Subcutaneous abdominal adipose tissue (tissue), 5 donors: ENCODE results near the gene USP10.
A peak's percentile ranks its signal among the peaks of the same experiment; 100 is the strongest.
"Not testable (repeated sequence)": the region's sequence is repeated elsewhere in the genome, so short reads cannot be mapped to it uniquely, and the experiment has no call there.

Experiments
- H3K27ac ChIP-seq: one replicate; pipeline ENCODE4 v1.7.0; 2013; ENCODE audit warnings: low read depth, mild to moderate bottlenecking, inconsistent platforms, low read length, moderate library complexity
- H3K27me3 ChIP-seq, 5 donors: one replicate each; pipeline ENCODE4 v1.7.0; 2013; ENCODE audit warnings: low read length in 5 of 5, inconsistent platforms in 1 of 5; ENCODE audit not compliant: control insufficient read depth in 5 of 5, insufficient read depth in 4 of 5
- H3K36me3 ChIP-seq, 5 donors: one replicate each; pipeline ENCODE4 v1.7.0; 2013; ENCODE audit warnings: low read length in 5 of 5; ENCODE audit not compliant: control insufficient read depth in 5 of 5, insufficient read depth in 5 of 5
- H3K4me1 ChIP-seq, 5 donors: one replicate each; pipeline ENCODE4 v1.7.0; 2013; ENCODE audit warnings: low read length in 5 of 5, mild to moderate bottlenecking in 3 of 5, moderate library complexity in 1 of 5; ENCODE audit not compliant: control insufficient read depth in 5 of 5, insufficient read depth in 5 of 5
- H3K4me3 ChIP-seq, 5 donors: one replicate each; pipeline ENCODE4 v1.7.0; 2013; ENCODE audit warnings: low read length in 5 of 5, low read depth in 1 of 5
- H3K9ac ChIP-seq, 5 donors: one replicate each; pipeline ENCODE4 v1.7.0; 2013; ENCODE audit warnings: low read length in 5 of 5, mild to moderate bottlenecking in 4 of 5, moderate library complexity in 3 of 5
- H3K9me3 ChIP-seq, 5 donors: one replicate each; pipeline ENCODE4 v1.7.0; 2013; ENCODE audit warnings: low read length in 5 of 5; ENCODE audit not compliant: control insufficient read depth in 5 of 5
- donor health status: healthy.
- donor health status: healthy.
- donor health status: healthy.
- donor health status: healthy.
- donor health status: healthy.

The USP10 gene

DNA sequence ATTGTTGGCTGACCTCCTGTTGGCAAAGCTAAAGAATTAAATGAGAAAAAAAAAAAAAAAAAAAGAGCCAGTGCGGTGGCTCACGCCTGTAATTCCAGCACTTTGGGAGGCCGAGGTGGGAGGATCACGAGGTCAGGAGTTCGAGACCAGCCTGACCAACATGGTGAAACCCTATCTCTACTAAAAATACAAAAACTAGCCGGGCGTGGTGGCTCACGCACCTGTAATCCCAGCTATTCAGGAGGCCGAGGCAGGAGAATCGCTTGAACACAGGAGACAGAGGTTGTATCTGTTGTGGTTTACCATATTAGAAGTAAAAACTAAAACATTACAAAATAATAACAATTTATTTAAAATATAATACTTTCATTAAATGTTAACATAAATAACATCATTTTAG lies 5.9 kb upstream of the USP10 start:
- not testable (repeated sequence) for H3K27me3 ChIP-seq, H3K4me3 ChIP-seq, H3K36me3 ChIP-seq, H3K27ac ChIP-seq, H3K9ac ChIP-seq, H3K4me1 ChIP-seq, H3K9me3 ChIP-seq

DNA sequence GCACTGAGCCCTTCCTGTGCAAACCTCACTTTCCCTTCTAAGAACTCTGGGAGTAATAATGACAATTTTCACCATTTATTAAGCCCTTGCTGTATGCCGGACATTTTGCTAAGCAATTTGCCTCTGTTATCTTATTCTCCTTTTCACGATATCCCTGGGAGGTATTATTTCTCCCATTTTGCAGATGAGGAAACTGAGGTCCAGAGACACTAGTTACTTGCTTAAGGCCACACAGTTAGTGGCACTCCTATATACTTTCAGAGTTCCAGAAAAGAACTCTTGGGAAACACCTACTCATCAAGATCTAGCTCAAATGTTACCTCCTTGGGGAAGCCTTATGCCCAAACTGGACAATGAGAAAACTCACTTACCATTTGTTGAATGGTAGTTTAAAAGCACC lies 4.8 kb upstream of the USP10 start:
- Histone ChIP-seq H3K4me3 (no peak overlapping the region), H3K27me3 (no peaks in the 10 kb centered on the region), H3K9ac (no peak overlapping the region), H3K36me3 (no peaks in the 10 kb centered on the region), H3K9me3 (no peaks in the 10 kb centered on the region), H3K27ac (no peak overlapping the region), H3K4me1 (peaks cover 0 to 11% (median 8%) of the 10 kb centered on the region in 5 donors)

DNA sequence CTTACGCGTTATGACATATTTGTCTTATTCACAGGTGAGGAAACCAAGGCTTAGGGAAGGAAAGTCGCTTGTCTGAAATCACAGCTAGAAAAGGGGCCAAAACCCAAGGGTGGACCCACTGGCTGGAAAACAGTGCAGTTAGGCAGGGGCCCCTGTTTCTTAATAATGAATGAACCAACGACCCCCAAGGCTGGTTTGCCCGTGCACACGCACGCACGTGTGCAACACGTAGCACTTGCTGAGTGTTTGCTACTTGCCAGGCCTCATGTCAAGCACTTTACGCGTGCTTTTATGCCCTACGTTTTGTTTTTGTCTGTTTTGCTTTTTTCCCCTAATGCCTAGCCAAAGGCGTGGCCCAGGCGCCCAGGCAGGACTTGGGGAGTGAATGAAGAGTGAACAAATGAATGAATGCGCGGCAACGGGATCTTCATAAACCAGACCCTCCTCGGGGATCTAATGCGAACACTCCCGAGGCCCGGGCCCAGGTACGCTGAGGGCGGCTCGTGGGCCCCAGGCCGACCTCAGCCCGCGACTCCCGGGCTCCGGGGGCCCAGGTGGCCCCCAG lies 571 bp upstream of the USP10 start:
- Histone ChIP-seq H3K27me3 (no peaks in the 10 kb centered on the region), H3K9ac (peak overlapping the region in 4 of 5 donors; percentile 73 to 87 (median 81)), H3K4me1 (peaks cover 0 to 23% (median 22%) of the 10 kb centered on the region in 5 donors), H3K9me3 (no peaks in the 10 kb centered on the region), H3K4me3 (peak overlapping the region; percentile 59 to 91 (median 87)), H3K36me3 (no peaks in the 10 kb centered on the region), H3K27ac (no peak overlapping the region)

DNA sequence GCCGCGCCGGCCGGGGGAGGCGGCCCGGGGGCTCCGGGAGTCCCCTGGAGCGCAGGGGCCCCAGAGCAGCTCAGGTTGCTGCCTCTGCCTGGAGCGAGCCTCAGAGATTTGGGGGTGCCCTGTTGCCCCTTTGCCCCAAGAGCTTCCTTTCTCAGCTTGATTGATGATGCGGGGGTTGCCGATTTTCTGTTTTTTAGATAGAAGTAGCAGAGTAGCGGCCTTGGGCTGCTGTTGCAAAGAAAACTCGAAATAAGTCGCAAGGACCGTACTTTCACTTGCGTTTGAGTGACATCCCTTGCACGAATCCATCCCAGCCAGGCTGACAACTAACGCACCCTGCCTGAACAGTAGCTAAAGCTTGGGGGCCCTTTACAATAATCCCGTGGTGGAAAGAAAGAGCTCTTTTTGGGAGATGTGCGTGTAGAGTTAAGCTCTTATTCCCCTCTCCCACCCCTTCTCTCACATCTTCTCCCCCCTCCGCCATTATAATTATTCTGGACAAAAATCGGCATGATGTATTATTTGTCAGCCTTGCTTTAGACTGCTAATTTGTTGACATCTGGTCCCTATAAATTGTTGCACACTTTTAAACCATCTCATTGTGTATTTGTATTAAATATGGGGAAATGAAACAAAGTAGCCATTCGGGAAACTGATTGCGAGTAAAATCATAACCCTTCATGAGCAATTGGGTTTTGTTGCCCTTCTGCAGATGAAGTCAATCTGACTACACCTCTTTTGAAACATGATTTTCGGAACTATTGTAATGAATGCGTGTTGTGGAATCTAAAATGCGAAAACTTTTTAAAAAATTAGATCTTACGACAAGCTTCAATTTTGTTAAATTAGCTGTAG lies 873 bp downstream of the USP10 start:
- peaks cover 0 to 28% (median 22%) of the 10 kb centered on the region in 5 donors for H3K4me1 ChIP-seq

DNA sequence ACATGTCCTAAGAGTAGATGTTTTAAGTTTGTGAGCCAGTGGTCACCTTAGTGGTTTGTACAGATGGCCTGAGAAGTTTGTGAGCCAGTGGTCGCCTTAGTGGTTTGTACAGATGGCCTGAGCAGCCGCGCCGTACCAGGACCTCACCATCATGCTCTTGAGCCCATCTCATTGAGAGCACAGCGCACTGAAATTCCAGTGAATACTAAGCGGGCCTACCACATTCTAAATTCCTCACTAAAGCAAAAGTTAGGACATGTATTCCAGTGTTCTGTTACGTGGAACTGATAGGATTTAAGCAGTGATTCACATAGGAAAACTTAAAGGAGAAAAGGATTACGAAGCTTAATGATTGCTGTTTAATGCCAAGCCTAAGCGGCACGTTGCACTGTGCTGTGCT lies 3.9 kb downstream of the USP10 start:
- H3K4me3 ChIP-seq: no peak overlapping the region
- no peaks in the 10 kb centered on the region for H3K9me3 ChIP-seq
- H3K9ac ChIP-seq: no peak overlapping the region
- no peaks in the 10 kb centered on the region for H3K36me3 ChIP-seq
- no peaks in the 10 kb centered on the region for H3K27me3 ChIP-seq
- H3K27ac ChIP-seq: no peak overlapping the region
- H3K4me1 ChIP-seq: peaks cover 0 to 28% (median 22%) of the 10 kb centered on the region in 5 donors

More for the DNA sequence above, 873 bp downstream of the USP10 start:
- peak overlapping the region; percentile 81 for H3K27ac ChIP-seq
- H3K27me3 ChIP-seq: no peaks in the 10 kb centered on the region
- H3K9me3 ChIP-seq: no peaks in the 10 kb centered on the region
- no peaks in the 10 kb centered on the region for H3K36me3 ChIP-seq
- peak overlapping the region; percentile 81 to 91 (median 88) for H3K4me3 ChIP-seq
- peak overlapping the region; percentile 56 to 94 (median 92) for H3K9ac ChIP-seq

DNA sequence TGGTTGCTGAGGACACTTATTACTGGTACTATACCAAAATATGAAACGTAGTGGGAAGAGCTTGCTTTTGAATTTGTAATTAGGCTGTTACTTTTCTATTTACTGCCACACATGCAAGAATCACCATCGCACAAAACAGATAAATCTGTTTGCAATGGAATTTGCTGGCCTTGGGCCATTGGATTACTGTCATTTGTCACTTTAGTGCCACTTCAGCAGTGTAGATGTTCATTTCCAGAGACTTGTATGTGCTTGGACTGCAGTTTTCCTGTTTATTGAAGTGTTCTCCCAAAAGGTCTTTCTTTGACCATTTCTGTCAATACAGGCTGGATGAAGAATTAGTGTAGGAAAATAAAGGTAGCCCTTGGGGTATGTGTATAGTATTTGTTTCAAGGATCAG lies 4.5 kb downstream of the USP10 start:
- Histone ChIP-seq H3K27ac (no peak overlapping the region), H3K4me3 (no peak overlapping the region), H3K4me1 (peaks cover 0 to 24% (median 18%) of the 10 kb centered on the region in 5 donors), H3K9ac (no peak overlapping the region), H3K27me3 (no peaks in the 10 kb centered on the region), H3K9me3 (no peaks in the 10 kb centered on the region), H3K36me3 (peaks cover 0 to 5% (median 0%) of the 10 kb centered on the region in 5 donors)

DNA sequence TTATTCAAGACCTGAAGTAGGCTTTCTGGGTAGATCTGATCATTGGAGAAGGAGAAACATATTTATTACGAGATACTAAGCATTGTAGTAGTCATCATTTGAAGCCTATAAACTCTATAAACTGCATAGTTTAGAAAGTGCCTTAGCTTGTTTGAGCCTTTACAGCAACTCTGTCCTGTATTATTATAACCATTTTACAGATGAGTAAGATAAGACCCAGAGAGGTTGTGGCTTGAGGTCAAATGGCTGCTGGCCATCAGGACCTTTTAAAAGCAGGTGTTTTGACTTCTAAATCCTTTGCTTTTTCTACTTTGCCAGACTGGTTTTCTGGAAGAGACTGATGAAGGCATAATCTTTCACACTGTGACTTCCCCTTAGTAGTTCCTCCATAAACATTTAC lies 7.1 kb downstream of the USP10 start:
- Histone ChIP-seq H3K36me3 (peaks cover 0 to 6% (median 2%) of the 10 kb centered on the region in 5 donors), H3K4me1 (peaks cover 0 to 7% (median 3%) of the 10 kb centered on the region in 5 donors), H3K27ac (no peak overlapping the region), H3K4me3 (no peak overlapping the region), H3K9me3 (no peaks in the 10 kb centered on the region), H3K9ac (no peak overlapping the region), H3K27me3 (no peaks in the 10 kb centered on the region)

DNA sequence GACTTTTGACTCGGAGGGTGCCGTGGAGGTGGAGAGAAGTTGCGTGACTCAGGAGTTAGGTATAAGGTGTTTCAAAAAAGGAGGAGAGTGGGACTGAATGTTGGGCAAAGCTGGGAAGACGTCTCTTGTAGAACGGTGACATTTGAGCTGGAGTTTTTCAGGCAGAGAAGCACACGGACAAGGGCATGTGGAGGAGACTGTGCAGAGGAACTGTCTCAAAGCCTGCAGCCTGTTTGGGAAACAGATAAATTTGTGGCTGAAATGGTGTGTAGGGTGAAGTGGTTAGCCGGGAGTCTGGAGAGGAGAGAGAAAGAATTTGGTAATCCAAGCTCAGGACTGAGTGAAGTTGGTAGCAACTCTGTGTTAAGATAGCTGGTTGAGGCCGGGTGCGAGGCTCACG lies 9.8 kb downstream of the USP10 start:
- no peaks in the 10 kb centered on the region for H3K27me3 ChIP-seq
- no peak overlapping the region for H3K27ac ChIP-seq
- no peak overlapping the region for H3K4me3 ChIP-seq
- H3K9me3 ChIP-seq: no peaks in the 10 kb centered on the region
- H3K9ac ChIP-seq: no peak overlapping the region
- H3K36me3 ChIP-seq: peaks cover 0 to 6% (median 2%) of the 10 kb centered on the region in 5 donors
- H3K4me1 ChIP-seq: peaks cover 0 to 11% (median 1%) of the 10 kb centered on the region in 5 donors

DNA sequence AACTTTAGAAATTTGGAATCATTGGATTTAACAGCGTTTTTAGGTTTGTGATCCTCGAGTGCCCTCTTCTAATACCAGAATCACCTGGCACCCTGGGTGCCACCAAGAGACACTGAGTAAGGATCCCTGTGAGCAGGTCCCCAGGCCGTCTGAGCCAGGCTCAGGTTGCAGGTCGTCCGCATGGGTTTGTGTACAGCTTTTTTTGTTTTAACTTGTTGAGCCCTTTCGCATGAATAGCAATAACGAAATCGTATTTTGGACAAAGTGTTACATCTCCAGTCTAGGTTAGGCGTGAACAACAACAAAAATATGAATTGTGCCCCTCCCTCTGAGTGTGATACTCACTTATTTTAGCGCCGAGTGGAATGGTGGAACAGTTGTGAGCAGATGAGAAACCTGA lies 10.9 kb downstream of the USP10 start:
- Histone ChIP-seq H3K27me3 (no peaks in the 10 kb centered on the region), H3K36me3 (peaks cover 0 to 6% (median 2%) of the 10 kb centered on the region in 5 donors), H3K27ac (no peak overlapping the region), H3K4me3 (no peak overlapping the region), H3K9ac (no peak overlapping the region), H3K9me3 (no peaks in the 10 kb centered on the region), H3K4me1 (peaks cover 0 to 9% (median 0%) of the 10 kb centered on the region in 5 donors)

DNA sequence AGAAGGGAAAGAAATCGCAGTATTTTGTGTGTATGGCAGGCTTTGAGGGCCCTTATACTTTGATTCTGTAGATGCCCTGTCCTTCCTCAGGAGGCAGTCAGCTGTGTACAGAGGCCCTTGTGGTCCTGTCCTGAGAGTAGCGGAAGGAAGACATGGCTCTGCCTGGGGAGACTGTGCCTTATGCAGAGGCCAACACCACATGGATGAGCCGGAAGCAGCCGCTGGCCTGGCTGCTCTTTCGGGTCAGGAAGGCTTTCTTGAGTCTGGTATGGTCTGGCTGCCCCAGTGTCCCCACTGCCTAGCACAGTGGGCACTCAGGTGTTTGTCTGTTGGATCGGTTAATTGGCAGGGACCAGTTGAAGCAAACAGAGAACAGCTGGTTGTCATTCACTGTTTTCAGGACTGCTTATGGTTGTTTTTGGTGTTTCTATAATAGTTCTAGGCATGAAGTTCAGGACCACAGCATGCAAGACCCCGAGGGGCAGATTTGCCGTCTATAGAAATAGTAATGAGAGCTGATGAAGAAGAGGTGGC lies 12.4 kb downstream of the USP10 start:
- Histone ChIP-seq H3K4me1 (peaks cover 0 to 9% (median 0%) of the 10 kb centered on the region in 5 donors), H3K27me3 (no peaks in the 10 kb centered on the region), H3K9me3 (no peaks in the 10 kb centered on the region), H3K4me3 (no peak overlapping the region), H3K36me3 (peaks cover 2 to 6% (median 6%) of the 10 kb centered on the region in 5 donors), H3K27ac (no peak overlapping the region), H3K9ac (no peak overlapping the region)
